GM23338 (cell line): ENCODE measurements around the gene PRDM10. TPM values are rescaled to one million over a fixed set of nuclear protein-coding genes. Genes with fewer than 3 reads are reported as not detected.

ENCODE experiments used
- ATAC-seq: fragments of 200-7000 bp; cut with Tn5 transposase; 3 replicates; pipeline ENCODE4 v1.9.1; 2020
- DNase-seq: peaks from one replicate; pipeline ENCODE4 v3.0.0-alpha.2; 2015; ENCODE audit warnings: low spot score
- H2AFZ ChIP-seq: fragments of 200-600 bp; sonication (generic); 2 replicates; pipeline ENCODE4 v1.8.0; 2016; ENCODE audit warnings: antibody characterized with exemption, mild to moderate bottlenecking, moderate library complexity
- H3F3A ChIP-seq: fragments of 200-600 bp; sonication (generic); replicated peaks from 2 replicates; pipeline ENCODE4 v1.8.0; 2017; ENCODE audit warnings: antibody characterized with exemption, mixed run types, low read depth
- H3K27ac ChIP-seq: fragments of 200-600 bp; sonication (generic); 2 replicates; pipeline ENCODE4 v1.6.1; 2016; ENCODE audit warnings: low read depth
- H3K27me3 ChIP-seq: fragments of 200-600 bp; sonication (generic); 2 replicates; pipeline ENCODE4 v1.8.0; 2016; ENCODE audit warnings: mild to moderate bottlenecking, mixed run types, moderate library complexity; ENCODE audit not compliant: insufficient read depth
- H3K36me3 ChIP-seq: fragments of 200-600 bp; sonication (generic); 2 replicates; pipeline ENCODE4 v1.8.0; 2016; ENCODE audit warnings: mild to moderate bottlenecking; ENCODE audit not compliant: insufficient read depth
- H3K4me1 ChIP-seq: fragments of 200-600 bp; sonication (generic); 2 replicates; pipeline ENCODE4 v1.8.0; 2016; ENCODE audit warnings: mild to moderate bottlenecking, moderate library complexity; ENCODE audit not compliant: insufficient read depth
- H3K4me2 ChIP-seq: fragments of 200-600 bp; sonication (generic); 2 replicates; pipeline ENCODE4 v1.7.1; 2017; ENCODE audit warnings: mixed run types
- H3K4me3 ChIP-seq: fragments of 200-600 bp; sonication (generic); 2 replicates; pipeline ENCODE4 v1.6.1; 2016; ENCODE audit warnings: mixed run types
- H3K79me2 ChIP-seq: fragments of 200-600 bp; sonication (generic); replicated peaks from 2 replicates; pipeline ENCODE4 v1.8.0; 2017; ENCODE audit warnings: mild to moderate bottlenecking; ENCODE audit not compliant: insufficient read depth
- H3K9me2 ChIP-seq: fragments of 200-600 bp; sonication (generic); 2 replicates; pipeline ENCODE4 v1.8.0; 2017; ENCODE audit not compliant: insufficient read depth
- H4K20me1 ChIP-seq: fragments of 200-600 bp; sonication (generic); replicated peaks from 2 replicates; pipeline ENCODE4 v1.8.0; 2017; ENCODE audit warnings: mild to moderate bottlenecking; ENCODE audit not compliant: insufficient read depth
- H3K27ac Mint-ChIP-seq: 2 replicates; pipeline ENCODE4 v1.8.0; 2020; ENCODE audit warnings: inconsistent platforms, mild to moderate bottlenecking, moderate library complexity, mixed read lengths
- H3K27me3 Mint-ChIP-seq: 3 replicates; pipeline ENCODE4 v1.8.0; 2022; ENCODE audit warnings: low read depth, mild to moderate bottlenecking, moderate library complexity, mixed read lengths, inconsistent platforms; ENCODE audit not compliant: insufficient read depth, poor library complexity
- H3K36me3 Mint-ChIP-seq: 3 replicates; pipeline ENCODE4 v1.8.0; 2021; ENCODE audit warnings: low read depth, mild to moderate bottlenecking, inconsistent platforms, moderate library complexity, mixed read lengths
- H3K4me1 Mint-ChIP-seq: 3 replicates; pipeline ENCODE4 v1.8.0; 2020; ENCODE audit warnings: mild to moderate bottlenecking, inconsistent platforms, mixed read lengths
- H3K4me3 Mint-ChIP-seq: 3 replicates; pipeline ENCODE4 v1.8.0; 2021; ENCODE audit warnings: moderate library complexity, mild to moderate bottlenecking, inconsistent platforms, mixed read lengths
- H3K9me3 Mint-ChIP-seq: 3 replicates; pipeline ENCODE4 v1.8.0; 2020; ENCODE audit warnings: moderate library complexity, mild to moderate bottlenecking, inconsistent platforms, mixed read lengths
- JUNB ChIP-seq: IDR thresholded peaks from one replicate; pipeline ENCODE4 v1.6.1; 2016; ENCODE audit warnings: antibody characterized with exemption; ENCODE audit not compliant: unreplicated experiment
- NANOG ChIP-seq: IDR thresholded peaks from 2 replicates; pipeline ENCODE4 v1.6.1; 2016; ENCODE audit warnings: antibody characterized with exemption, borderline replicate concordance
- POLR2AphosphoS5 ChIP-seq: IDR thresholded peaks from 2 replicates; pipeline ENCODE4 v1.6.1; 2016; ENCODE audit warnings: antibody characterized with exemption, low read depth
- ZNF331 ChIP-seq: fragments of 250-450 bp; sonication (Bioruptor Pico); IDR thresholded peaks from 2 replicates; pipeline ENCODE4 v1.5.0; 2020; ENCODE audit warnings: low read depth, mild to moderate bottlenecking, moderate library complexity
- polyA plus RNA-seq: library from polyadenylated mRNA; unstranded; fragments of >200 nt; fragmentation: Nextera tagmentation; extraction: Ambion mirVana; gene quantifications from 2 replicates; pipeline ENCODE4 v1.2.1, GENCODE V29; 2016
- total RNA-seq: library from RNA; depleted of rRNA; stranded (reverse); fragments of >200 nt; shearing (Covaris generic); gene quantifications from 2 replicates; pipeline ENCODE4 v1.2.3, GENCODE V29; 2014
- TF ChIP-seq, protein P1 (sequence below): fragments of 250-450 bp; sonication (Bioruptor Pico); IDR thresholded peaks from 2 replicates; pipeline ENCODE4 v1.5.0; 2020; ENCODE audit warnings: mild to moderate bottlenecking, moderate library complexity
- TF ChIP-seq, protein P2 (sequence below), 2 experiments: fragments of 200-600 bp in 1 of 2; sonication (generic) in 1 of 2; conservative IDR thresholded peaks; 2 replicates each; pipeline versions ENCODE4 v1.5.1 to v1.6.1; 2016 to 2017; ENCODE audit warnings: antibody characterized with exemption in 2 of 2, low read depth in 2 of 2, mild to moderate bottlenecking in 2 of 2, moderate library complexity in 1 of 2

Gene PRDM10
- total and polyA plus RNA-seq, 2 experiments from 2014 or later: 5.2 to 14.9 TPM

DNA sequence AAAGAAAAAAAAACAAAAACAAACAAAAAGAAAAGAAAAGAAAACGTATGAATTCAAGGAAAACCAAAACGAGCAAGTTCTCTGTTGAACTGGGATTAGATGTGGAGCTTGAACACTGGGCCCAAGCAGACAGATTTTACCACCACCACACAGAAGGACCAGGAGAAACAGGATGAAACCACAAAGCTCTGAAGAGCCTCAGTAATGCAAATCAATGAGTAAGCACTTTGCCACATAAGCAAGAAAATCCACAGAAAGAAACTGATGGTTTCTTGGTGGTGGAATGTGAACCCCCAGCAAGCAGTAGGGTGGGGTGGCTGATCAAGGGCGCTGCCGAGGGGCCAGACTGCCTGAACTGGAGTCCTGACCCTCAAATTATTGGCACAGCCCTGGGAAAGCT is 56.4 kb downstream of the PRDM10 start (continued):
- TF ChIP-seq, protein P1, sequence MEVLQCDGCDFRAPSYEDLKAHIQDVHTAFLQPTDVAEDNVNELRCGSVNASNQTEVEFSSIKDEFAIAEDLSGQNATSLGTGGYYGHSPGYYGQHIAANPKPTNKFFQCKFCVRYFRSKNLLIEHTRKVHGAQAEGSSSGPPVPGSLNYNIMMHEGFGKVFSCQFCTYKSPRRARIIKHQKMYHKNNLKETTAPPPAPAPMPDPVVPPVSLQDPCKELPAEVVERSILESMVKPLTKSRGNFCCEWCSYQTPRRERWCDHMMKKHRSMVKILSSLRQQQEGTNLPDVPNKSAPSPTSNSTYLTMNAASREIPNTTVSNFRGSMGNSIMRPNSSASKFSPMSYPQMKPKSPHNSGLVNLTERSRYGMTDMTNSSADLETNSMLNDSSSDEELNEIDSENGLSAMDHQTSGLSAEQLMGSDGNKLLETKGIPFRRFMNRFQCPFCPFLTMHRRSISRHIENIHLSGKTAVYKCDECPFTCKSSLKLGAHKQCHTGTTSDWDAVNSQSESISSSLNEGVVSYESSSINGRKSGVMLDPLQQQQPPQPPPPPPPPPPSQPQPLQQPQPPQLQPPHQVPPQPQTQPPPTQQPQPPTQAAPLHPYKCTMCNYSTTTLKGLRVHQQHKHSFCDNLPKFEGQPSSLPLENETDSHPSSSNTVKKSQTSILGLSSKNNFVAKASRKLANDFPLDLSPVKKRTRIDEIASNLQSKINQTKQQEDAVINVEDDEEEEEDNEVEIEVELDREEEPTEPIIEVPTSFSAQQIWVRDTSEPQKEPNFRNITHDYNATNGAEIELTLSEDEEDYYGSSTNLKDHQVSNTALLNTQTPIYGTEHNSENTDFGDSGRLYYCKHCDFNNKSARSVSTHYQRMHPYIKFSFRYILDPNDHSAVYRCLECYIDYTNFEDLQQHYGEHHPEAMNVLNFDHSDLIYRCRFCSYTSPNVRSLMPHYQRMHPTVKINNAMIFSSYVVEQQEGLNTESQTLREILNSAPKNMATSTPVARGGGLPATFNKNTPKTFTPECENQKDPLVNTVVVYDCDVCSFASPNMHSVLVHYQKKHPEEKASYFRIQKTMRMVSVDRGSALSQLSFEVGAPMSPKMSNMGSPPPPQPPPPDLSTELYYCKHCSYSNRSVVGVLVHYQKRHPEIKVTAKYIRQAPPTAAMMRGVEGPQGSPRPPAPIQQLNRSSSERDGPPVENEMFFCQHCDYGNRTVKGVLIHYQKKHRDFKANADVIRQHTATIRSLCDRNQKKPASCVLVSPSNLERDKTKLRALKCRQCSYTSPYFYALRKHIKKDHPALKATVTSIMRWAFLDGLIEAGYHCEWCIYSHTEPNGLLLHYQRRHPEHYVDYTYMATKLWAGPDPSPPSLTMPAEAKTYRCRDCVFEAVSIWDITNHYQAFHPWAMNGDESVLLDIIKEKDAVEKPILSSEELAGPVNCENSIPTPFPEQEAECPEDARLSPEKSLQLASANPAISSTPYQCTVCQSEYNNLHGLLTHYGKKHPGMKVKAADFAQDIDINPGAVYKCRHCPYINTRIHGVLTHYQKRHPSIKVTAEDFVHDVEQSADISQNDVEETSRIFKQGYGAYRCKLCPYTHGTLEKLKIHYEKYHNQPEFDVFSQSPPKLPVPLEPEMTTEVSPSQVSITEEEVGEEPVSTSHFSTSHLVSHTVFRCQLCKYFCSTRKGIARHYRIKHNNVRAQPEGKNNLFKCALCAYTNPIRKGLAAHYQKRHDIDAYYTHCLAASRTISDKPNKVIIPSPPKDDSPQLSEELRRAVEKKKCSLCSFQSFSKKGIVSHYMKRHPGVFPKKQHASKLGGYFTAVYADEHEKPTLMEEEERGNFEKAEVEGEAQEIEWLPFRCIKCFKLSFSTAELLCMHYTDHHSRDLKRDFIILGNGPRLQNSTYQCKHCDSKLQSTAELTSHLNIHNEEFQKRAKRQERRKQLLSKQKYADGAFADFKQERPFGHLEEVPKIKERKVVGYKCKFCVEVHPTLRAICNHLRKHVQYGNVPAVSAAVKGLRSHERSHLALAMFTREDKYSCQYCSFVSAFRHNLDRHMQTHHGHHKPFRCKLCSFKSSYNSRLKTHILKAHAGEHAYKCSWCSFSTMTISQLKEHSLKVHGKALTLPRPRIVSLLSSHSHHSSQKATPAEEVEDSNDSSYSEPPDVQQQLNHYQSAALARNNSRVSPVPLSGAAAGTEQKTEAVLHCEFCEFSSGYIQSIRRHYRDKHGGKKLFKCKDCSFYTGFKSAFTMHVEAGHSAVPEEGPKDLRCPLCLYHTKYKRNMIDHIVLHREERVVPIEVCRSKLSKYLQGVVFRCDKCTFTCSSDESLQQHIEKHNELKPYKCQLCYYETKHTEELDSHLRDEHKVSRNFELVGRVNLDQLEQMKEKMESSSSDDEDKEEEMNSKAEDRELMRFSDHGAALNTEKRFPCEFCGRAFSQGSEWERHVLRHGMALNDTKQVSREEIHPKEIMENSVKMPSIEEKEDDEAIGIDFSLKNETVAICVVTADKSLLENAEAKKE (CRISPR knock-in tag): no peak

DNA sequence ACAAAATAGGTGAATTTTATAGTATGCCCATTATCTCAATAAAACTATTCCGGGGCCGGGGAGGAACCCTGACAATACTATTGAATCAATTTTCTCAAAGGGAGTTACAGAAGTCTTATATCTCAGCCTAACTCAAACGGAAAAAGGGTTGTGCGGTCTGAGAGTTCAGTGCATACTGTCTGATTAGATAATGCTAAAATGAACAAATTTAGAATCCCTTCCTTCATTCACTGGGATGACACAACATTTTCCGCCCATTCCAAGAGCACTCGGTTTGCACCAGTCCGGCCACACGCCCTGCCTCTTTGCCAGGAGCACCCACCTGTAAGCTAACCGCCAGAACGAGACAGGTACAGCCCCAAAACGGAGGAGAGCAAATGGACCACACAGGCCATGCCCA is 57.3 kb downstream of the PRDM10 start:
- no peak overlapping the region for H2AFZ ChIP-seq
- H3K27me3 Mint-ChIP-seq: peaks cover 4% of the 10 kb centered on the region
- no peak overlapping the region for H3K27ac ChIP-seq
- DNase-seq: no peak
- H4K20me1 ChIP-seq: peaks cover 5% of the 10 kb centered on the region; the same call in 1 of the 2 replicates
- H3K4me1 ChIP-seq: no peaks in the 10 kb centered on the region; the same call in 1 of the 2 replicates
- no peaks in the 10 kb centered on the region for H3K9me2 ChIP-seq
- no peak overlapping the region for H3K4me2 ChIP-seq
- no peak overlapping the region for H3K4me3 Mint-ChIP-seq
- H3F3A ChIP-seq: no peaks in the 10 kb centered on the region
- peaks cover 8% of the 10 kb centered on the region; the same call in 1 of the 2 replicates for H3K36me3 ChIP-seq
- H3K9me3 Mint-ChIP-seq: no peaks in the 10 kb centered on the region
- no peaks in the 10 kb centered on the region for H3K79me2 ChIP-seq
- H3K36me3 Mint-ChIP-seq: peaks cover 21% of the 10 kb centered on the region
- peaks cover 28% of the 10 kb centered on the region for H3K4me1 Mint-ChIP-seq
- H3K27ac Mint-ChIP-seq: peak overlapping the region; percentile 77
- ATAC-seq: no peak
- no peaks in the 10 kb centered on the region for H3K27me3 ChIP-seq
- no peak overlapping the region for H3K4me3 ChIP-seq
- TF ChIP-seq POLR2AphosphoS5 (no peak), JUNB (no peak), NANOG (no peak), ZNF331 (CRISPR knock-in tag) (no peak)
- TF ChIP-seq, protein P1 (CRISPR knock-in tag): no peak
- TF ChIP-seq, protein P2, sequence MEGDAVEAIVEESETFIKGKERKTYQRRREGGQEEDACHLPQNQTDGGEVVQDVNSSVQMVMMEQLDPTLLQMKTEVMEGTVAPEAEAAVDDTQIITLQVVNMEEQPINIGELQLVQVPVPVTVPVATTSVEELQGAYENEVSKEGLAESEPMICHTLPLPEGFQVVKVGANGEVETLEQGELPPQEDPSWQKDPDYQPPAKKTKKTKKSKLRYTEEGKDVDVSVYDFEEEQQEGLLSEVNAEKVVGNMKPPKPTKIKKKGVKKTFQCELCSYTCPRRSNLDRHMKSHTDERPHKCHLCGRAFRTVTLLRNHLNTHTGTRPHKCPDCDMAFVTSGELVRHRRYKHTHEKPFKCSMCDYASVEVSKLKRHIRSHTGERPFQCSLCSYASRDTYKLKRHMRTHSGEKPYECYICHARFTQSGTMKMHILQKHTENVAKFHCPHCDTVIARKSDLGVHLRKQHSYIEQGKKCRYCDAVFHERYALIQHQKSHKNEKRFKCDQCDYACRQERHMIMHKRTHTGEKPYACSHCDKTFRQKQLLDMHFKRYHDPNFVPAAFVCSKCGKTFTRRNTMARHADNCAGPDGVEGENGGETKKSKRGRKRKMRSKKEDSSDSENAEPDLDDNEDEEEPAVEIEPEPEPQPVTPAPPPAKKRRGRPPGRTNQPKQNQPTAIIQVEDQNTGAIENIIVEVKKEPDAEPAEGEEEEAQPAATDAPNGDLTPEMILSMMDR (conservative IDR thresholded peaks at IDR 0.05; ENCODE audit: low read depth in 2 of 2): no peak
